Right ventricle myocardium inferior (tissue), 1 donor: Measurements from ENCODE around the gene TNPO1. TPM values are rescaled to one million over a fixed set of nuclear protein-coding genes. Genes with fewer than 3 reads are reported as not detected.
A peak's percentile ranks its signal among the peaks of the same experiment; 100 is the strongest.

Experiments used
- ATAC-seq: fragments of 200-7000 bp; cut with Tn5 transposase; one replicate; pipeline ENCODE4 v1.9.1; 2020; ENCODE audit warnings: mild to moderate bottlenecking, moderate library complexity
- DNase-seq: peaks from one replicate; pipeline ENCODE4 v3.0.0; 2021; ENCODE audit errors: missing footprints
- intact Hi-C: fragments of 100-400 bp; cut with DNase I; formaldehyde crosslinking; loops from one replicate; pipeline ENCODE4 v1.11.0; 2022
- total RNA-seq: library from RNA; stranded (reverse); fragmentation: NEBNext Ultra II Directional; extraction: Animal tissue kit (Norgen Biotek cat#: 25700); gene quantifications from one replicate; pipeline ENCODE4 v1.2.1, GENCODE V29; 2021
- donor health status: DM: no; HTN: yes; CAD: no; lungs with severe emphysema.

The TNPO1 gene
- total RNA-seq, 1 donor from 2014 or later = 66.8 TPM

DNA sequence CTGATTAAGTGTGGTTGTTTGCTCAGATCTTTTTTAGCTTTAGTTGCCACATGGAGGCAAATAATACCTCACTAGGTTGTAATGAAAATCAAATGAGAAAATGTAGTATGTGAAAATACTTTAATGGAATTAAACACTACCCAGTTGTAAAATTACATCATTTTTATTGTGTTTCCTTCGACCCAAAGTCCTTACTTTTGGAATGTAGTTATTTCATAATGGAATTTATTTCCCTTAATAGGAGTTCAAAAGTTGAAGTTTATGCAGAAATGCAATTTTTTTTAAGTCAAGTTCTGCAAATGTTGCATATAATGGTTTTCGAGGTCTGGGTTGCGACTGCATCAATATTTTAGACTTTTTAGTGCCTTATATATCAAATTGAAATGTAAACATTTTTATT, 31.0 kb downstream of the TNPO1 start:
- DNase-seq (no peak), ATAC-seq (no peak)
- intact Hi-C loops = no loop called here

DNA sequence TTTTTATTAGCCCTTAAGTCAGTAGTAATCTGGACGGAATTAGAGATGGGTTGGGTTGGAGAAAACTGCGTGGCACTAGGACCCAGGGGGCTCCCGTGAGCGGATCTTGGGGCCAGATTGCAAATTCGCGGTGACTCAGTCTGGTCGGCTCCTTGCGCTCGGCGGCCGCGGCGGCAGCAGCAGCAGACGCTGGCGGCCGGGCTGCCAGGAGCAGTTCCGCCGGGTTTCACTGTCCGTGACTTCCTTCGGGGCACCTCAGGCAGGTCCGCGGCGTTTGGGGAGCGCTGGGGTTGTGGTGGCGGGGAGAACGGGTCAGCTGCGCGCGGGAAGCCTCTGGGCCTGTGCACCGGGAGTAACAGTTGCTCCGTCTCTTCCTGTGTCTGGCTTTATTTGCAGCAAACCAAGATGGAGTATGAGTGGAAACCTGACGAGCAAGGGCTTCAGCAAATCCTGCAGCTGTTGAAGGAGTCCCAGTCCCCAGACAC, 31.6 kb downstream of the TNPO1 start:
- DNase-seq (peak; percentile 95), ATAC-seq (peak; percentile 97)
- intact Hi-C loops = loop anchor here (1.0 kb wide), 1 partner anchor 32 kb away; the partner anchor contains the start of gene TNPO1

DNA sequence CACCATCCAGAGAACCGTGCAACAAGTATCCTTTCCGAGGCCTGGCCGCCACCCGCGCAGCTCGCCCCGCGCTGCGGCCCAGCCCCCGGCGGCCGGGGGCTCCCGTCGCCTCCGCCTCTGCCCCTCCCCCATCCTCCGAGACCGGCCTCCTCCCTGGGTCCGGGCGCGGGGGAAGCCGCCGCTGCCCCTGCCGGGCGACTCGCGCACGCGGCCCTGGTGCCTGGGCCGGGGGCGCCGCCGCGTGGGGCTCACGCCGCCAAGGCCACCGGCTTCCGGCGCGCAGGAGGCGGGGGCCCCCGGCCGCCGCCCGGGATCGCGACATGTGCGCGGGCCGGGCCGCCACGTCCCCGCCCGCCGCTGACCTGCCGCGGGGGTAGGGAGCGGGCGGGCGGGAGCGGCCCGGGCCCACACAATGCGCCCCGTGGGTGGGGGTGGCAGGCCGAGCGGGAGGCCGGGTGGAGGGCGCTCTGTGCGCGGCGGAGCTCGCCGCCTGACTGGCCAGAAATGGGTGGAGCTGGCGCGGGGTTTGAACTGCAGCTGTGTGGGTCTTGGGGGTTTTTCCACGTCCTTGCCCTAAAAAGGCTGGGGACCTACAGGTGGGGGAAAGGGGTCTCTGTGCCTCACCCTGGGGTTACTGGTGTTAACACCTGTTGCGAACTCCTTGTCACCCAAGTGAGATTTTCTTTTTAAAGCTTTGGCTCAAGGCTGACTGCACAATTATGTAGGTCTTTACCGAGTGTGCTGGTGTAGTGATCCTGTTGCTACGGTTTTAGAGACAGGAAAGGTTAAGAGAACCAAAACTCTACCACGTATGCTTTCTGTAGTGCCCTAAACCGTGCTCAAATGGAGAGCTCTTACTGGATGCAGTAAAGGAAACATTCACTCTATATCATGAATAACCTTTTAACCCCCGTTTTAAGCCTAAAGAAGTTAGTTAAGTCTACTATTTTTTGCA, 32.3 kb downstream of the TNPO1 start:
- ATAC-seq (peak; percentile 59), DNase-seq (peak; percentile 81)
- intact Hi-C loops = loop anchor here (1.0 kb wide), 1 partner anchor 32 kb away; the partner anchor contains the start of gene TNPO1

DNA sequence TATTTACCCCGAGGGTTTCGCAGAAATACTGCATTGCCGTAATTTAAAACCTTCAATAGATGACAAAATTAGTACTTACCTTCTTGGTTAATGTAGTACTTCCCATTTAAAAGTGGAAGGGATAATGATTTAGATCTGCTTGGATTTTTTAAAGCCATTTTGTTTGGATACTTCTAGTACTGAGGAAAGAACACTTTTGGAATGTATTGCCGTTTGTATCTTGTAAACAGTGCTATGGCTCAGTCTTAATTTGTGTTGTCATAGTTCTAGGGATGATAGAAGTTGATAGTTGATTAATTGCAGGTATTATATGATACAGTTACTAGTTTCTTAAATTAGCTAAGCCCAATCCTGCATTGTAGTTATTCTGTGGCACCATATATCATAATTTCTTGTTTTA, 33.1 kb downstream of the TNPO1 start:
- no peak for ATAC-seq
- intact Hi-C loops = no loop called here
- DNase-seq = no peak

DNA sequence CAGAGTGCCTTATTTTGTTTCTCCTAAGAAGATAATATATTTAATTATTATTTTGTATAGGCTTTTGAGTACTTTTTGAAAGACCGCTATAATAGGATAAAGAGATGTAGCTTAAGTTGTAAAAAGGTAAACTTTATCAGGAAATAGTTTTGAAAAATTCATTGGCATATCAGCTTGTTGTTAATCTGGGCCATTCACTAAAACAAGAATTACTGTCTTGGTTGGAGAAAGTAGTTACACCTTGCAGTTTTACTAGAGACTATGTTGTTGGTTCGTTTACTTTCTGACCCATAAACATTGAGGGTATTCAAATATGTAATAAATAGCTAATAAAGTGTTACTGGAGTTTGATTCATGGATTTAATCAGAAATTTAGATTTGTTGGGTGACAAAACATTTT, 33.7 kb downstream of the TNPO1 start:
- DNase-seq (no peak), ATAC-seq (no peak)
- intact Hi-C loops = no loop called here

DNA sequence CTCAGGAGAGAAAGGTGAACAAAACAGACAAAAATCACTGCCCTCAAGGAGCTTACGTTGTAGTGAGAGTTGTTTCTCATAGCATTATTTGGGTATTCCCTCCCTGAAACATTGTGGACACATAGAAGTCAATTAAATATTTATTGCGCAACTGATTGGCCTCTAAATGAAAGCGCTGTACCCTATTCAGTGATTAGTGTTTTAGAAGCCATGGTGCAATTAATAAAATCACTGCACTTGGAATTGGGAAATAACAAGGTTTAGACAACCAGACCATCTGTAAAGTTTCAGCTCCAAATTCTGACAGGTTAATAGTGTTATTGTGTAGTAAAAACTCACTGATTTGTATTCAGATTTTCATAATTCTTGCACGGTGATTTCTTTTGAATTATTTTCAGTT, 35.9 kb downstream of the TNPO1 start:
- intact Hi-C loops = no loop called here
- no peak for DNase-seq
- ATAC-seq = no peak

DNA sequence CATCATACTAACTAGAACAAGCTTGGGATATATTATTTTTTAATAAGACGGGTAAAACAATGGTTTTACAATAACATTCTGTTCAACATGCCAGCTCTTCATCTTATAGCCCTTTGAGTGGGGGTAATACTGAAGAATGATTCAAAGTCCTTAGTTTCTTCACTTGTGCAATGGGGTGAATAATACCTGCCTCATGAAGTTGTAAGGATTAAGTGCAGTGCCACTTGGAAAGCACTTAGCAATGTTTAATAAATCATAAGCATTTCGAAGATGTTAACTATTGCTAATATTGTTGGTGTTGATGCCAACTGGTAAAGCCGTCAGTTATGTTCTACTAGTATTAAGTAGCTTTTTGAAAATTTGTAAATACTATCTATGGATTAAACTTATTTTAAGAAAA, 38.0 kb downstream of the TNPO1 start:
- no peak for ATAC-seq
- intact Hi-C loops = no loop called here
- no peak for DNase-seq

DNA sequence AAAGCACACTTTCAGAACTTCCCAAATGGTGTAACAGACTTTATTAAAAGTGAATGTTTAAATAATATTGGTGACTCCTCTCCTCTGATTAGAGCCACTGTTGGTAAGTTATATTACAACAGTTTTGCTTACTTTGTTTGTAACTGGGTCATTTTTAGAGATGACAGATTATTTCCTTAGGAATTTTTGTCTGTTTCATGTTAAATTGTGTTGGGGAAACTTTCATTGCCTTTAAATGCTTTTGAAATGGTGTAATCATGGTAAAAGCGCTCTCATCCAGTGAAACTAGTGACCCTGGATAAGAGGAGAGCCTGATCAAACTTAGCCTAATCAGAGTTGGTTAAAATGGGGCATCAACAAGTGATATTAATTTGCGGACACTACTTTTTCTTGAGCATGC, 39.4 kb downstream of the TNPO1 start:
- intact Hi-C loops = no loop called here
- ATAC-seq (no peak), DNase-seq (no peak)

DNA sequence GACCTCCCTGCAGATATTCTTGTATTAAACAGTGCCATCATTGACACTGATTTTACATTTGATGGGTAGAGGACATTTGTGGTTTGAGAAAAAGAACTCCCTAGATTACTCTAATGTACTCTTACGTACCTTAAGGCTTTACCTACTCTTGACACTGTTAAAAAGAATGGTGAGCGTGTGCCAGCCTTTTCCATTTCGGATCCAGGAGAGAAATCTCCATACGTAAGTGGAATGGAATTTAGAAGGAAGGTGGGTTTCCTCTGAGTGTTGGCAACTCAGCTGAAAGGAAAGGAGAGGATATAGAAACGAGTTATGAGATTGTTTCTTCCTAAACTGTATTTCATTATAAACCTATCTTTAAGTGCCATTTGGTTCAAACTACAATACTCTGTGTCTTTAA, 40.9 kb downstream of the TNPO1 start:
- DNase-seq = no peak
- no peak for ATAC-seq
- intact Hi-C loops = no loop called here

DNA sequence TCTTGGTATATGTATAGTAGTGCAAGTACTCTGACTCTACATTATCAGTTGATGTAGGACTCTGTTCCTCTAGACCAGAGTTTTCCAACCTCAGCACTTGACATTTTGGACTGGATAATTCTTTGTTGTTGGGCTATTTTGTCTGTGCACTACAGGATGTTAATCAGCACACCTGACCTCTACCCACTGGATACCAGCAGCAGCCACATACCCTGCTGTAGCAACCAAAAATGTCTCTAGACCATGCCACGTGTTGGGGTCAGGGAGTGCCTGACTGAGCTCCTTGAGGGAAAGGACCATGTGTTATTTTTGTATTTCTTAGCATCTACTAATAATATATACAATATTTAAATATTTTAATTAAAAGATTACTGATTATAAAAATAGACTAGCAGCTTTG, 42.7 kb downstream of the TNPO1 start:
- intact Hi-C loops = no loop called here
- ATAC-seq (no peak), DNase-seq (no peak)

DNA sequence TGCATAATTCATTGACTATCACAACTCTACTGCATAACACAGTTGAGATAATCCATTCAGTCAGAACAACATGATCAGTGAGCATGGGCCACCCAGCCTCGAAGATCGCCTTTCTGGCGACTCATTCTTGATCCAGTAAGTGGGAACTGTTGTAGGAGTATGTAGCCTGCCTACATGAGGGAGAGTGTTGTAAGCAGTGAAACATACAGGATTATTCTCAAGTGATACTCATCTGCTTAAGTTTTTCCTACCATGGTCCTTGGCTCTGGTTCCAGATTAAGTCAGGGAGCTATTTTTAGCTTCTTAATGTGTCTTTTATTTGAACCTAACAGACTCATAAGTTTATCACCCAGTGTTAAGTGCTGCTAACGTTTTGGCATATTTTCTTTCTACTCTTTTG, 44.0 kb downstream of the TNPO1 start:
- ATAC-seq (peak; percentile 26), DNase-seq (no peak)
- intact Hi-C loops = no loop called here

DNA sequence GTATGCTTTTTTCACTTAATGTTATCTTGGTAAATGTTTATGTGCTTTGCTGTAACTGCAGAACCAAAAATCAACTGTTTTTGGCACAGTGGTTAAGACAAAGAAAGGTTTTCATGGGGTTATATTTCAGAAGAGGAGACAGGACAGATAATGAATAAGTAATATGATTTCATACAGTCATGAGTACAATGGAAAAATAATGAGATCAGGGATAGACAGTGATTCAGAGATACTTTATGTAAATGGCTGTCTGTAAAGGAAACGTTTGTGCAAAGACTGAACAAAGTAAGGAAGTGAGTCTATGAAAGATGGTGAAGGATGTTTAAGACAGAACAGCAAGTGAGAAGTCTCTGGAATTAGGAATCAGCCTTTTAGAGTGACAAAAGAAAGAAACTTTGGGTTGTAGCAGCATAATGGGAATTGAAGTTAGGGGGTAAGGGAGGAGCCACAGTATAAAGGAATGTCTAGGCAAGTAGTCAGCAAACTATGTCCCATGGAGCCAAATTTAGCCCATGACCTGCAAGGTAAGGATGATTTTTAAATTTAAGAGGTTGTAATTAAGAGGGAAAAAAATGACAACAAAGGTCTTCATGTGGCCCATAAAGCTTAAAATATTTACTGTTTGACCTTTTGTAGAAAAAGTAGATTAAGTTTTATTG, 55.0 kb downstream of the TNPO1 start:
- ATAC-seq = no peak
- DNase-seq = no peak
- intact Hi-C loops = no loop called here

DNA sequence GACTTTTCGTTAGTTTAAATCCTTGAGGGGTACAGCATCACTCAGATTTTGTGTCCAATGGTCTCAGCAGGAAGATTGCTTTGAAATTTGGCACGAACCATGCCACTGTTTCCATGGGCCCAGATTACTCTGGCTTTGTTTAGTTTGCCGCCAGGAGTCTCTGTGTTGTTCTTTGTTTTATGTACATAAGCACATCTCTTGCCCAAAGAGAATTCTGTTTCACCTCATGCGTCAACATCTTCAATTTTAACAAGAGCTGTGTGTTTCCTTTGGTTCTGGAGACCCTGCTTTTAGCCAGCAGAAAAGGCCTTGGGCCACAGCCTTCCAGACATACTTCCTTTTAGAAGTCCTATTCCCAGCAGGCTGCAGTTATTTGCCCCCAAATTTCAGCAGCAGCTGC, 62.4 kb downstream of the TNPO1 start:
- intact Hi-C loops = no loop called here
- DNase-seq = no peak
- ATAC-seq = no peak

DNA sequence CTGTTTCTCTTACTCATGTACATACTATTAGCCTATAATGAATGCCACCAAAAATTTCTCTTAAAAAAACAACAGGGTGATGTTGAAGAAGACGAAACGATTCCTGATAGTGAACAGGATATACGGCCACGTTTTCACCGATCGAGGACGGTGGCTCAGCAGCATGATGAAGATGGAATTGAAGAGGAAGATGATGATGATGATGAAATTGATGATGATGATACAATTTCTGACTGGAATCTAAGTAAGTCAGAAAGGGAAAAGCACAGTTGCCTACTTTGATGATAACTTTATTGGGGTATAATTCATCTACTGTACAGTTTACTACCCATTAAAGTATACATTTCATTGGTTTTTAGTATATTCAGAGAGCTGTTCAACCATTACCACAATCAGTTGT, 66.5 kb downstream of the TNPO1 start:
- ATAC-seq (no peak), DNase-seq (no peak)
- intact Hi-C loops = no loop called here

DNA sequence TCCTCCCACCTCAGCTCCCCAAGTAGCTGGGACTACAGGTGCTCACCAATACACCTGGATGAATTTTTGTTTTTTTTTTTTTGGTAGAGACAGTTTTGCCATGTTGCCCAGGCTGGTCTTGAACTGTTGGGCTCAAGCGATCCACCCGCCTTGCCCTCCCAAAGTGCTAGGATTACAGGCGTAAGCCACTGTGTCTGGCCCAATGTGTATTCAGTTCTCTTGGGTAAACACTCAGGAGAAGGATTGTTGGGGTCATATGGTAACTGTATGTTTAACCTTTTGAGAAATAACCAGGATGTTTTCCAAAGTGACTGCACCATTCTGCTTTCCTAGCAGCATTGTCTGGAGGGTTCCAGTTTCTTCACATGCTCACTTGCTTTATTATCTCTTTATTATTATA, 67.4 kb downstream of the TNPO1 start:
- ATAC-seq = no peak
- intact Hi-C loops = no loop called here
- no peak for DNase-seq

DNA sequence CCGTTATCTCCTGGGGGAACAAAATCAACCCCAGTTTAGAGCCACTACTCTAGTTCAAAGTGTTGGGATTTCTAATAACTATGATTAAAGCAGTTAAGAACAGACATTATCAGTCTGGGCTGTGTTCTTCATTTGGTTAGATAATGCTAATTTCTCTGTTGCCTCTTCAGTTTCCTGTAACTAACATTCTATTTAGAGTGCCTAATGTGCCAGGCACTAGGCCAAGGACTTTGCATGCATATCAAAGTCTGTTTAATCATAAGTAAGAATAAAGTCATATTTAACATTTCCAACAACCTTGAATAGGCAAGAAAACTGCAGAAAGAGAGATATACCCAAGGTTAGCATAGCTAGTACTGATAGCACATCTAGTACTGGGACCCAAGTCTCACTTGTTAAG, 68.4 kb downstream of the TNPO1 start:
- intact Hi-C loops = no loop called here
- ATAC-seq (no peak), DNase-seq (no peak)

DNA sequence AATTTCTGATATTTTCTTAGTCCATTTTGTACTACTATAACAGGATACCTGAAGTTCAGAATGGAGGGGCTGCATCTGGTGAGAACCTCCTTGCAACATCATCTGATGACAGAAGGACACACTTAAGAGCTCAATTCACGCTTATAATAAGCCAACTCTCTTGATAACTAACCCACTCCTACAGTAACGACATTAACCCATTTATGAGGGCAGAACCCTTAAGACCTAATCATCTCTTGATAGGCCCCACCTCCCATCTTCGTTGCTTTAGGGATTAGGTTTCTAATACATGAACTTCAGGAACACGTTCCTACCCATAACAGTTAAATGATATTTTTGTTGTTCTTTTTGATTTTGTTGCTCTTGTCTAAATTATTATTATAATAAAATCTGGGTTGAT, 69.4 kb downstream of the TNPO1 start:
- DNase-seq (no peak), ATAC-seq (no peak)
- intact Hi-C loops = no loop called here

DNA sequence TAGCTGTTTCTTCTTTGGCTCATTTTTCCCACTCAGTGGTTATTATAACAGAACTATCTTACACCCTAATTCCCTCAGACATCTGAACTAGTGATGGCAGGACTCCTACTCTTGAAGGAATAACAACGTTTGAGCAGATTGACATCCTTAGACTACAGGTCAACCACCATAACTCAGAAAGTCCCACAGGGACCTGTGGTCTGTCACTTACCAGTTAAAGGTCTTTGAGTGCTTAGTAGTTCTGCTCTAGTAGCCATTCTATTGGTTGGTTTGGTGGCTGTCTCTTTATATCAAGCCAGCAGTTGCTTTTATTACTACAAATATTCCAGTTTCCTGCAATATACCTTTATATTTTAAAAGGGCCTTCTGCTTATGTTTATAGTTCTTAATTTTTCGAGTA, 72.1 kb downstream of the TNPO1 start:
- ATAC-seq (no peak), DNase-seq (no peak)
- intact Hi-C loops = no loop called here

DNA sequence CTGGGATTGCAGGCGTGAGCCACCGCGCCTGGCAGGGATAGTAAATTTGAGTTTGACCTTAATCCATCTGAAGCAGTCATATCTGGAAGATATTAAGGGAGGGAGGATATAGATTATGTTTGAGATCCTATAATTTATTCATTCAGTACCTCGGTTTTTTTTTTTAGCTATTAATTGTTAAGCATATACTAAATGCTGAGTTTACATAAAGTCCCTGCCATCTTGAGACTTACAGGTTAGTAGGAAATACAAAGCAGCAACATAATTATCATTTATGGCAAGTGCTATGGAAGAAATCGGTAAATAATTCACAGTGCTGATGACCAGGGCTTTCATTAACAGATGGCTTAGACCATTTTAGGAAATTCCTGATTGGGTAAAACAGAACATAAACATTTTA, 72.9 kb downstream of the TNPO1 start:
- intact Hi-C loops = no loop called here
- DNase-seq (no peak), ATAC-seq (no peak)

DNA sequence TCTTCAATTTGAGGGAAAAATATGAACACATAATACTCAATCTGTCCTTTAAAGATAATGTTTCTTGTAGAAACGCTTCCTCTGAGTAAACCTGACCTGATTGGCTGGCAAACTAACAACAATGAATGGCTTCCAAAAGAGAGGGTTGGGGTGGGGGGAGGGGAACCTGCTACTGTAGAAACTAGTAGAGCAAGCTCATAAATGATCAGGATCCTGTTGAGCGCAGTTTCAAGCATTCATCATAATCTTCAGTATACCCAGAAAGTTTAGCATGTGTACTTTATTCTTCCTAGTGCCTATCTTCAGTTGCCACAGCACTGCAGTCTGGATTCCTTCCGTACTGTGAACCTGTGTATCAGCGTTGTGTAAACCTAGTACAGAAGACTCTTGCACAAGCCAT, 76.4 kb downstream of the TNPO1 start:
- intact Hi-C loops = loop anchor here (10.0 kb wide), 1 partner anchor 1398 kb away; no protein-coding TSS in a partner anchor
- DNase-seq = no peak
- no peak for ATAC-seq
